Myometrial cell (primary cell): ENCODE data around the gene FAM227B. TPM values are rescaled to one million over a fixed set of nuclear protein-coding genes. Genes with fewer than 3 reads are reported as not detected.

Experiments
- total RNA-seq: library from RNA; depleted of rRNA; stranded (reverse); fragments of >200 nt; gene quantifications from 2 replicates; pipeline ENCODE4 v1.2.3, GENCODE V29; 2015

FAM227B gene
- total RNA-seq: 1.8 and 2.9 TPM in 2 replicates

GRCh38 chr15:49620658-49621368, at the start of gene FAM227B, which contains the start of gene DTWD1:
FAM227B (minus strand) TSS chr15:49620818; CDS start chr15:49615171, 5,647 bp downstream.
DTWD1 (plus strand) TSS chr15:49621048; CDS start chr15:49625168, 4,120 bp downstream.

GRCh38 chr15:49423021-49423420, 197.6 kb downstream of the FAM227B start, which contains the start of gene FGF7:
FGF7 (plus strand) TSS chr15:49423242; CDS start chr15:49424298, 1,056 bp downstream.

Other genes with a start within 250 kb of the FAM227B start
- 69.2 and 92.2 TPM in 2 replicates for gene FGF7, start 197.6 kb downstream of the FAM227B start, total RNA-seq
- 17.0 and 26.9 TPM in 2 replicates for gene DTWD1, start 230 bp upstream of the FAM227B start, total RNA-seq